ENCODE results near the gene ADPGK. TPM values are rescaled to one million over a fixed set of nuclear protein-coding genes. Genes with fewer than 3 reads are reported as not detected.
A peak's percentile ranks its signal among the peaks of the same experiment; 100 is the strongest.

ADPGK gene
- polyA plus RNA-seq, 3 donors: 138 to 283 (median 152) TPM

- H3K27ac ChIP-seq (ENCODE audit: low read depth in 1 of 2, low read length in 2 of 2): peak overlapping the region; percentile 97 to 100
- Mint-ChIP-seq H3K4me1 (peaks cover 58% of the 10 kb centered on the region), H3K27ac (peak overlapping the region; percentile 97 to 100 (median 99)), H3K9me3 (no peaks in the 10 kb centered on the region), H3K4me3 (peak overlapping the region; percentile 88 to 97), H3K36me3 (peaks cover 40 to 48% of the 10 kb centered on the region in 2 donors), H3K27me3 (ENCODE audit: low read depth in 3 of 3) (peaks cover 0 to 2% (median 1%) of the 10 kb centered on the region in 3 donors)
- peak overlapping the region; percentile 100 for H3K9ac ChIP-seq (ENCODE audit: insufficient read depth, low read length, poor library complexity, severe bottlenecking)
- no peak for TF ChIP-seq CTCF (IDR thresholded peaks at IDR 0.05)
- peak; percentile 30 to 47 (median 32) for DNase-seq
- intact Hi-C loops (cut with micrococcal nuclease): loop anchor here (10.0 kb wide), 2 partner anchors 307 to 457 kb away; partner anchors contain the start of genes ARIH1 (in 2 of the 2) and CELF6 (in 1 of the 2)
- no peak overlapping the region for H2AFZ ChIP-seq (ENCODE audit: insufficient read depth, low read depth, low read length, poor library complexity, severe bottlenecking)
- H3K9me3 ChIP-seq (replicated peaks in 1 of 2; ENCODE audit: control insufficient read depth in 1 of 2, insufficient read depth in 1 of 2, low read length in 2 of 2): no peaks in the 10 kb centered on the region
- H3K79me2 ChIP-seq (ENCODE audit: insufficient read depth, low read length): peaks cover 65% of the 10 kb centered on the region
- peaks cover 60% of the 10 kb centered on the region for H4K20me1 ChIP-seq (ENCODE audit: insufficient read depth, low read length)
- peak overlapping the region; percentile 79 for H3K4me2 ChIP-seq (replicated peaks; ENCODE audit: extremely low read depth, low read length, poor library complexity, severe bottlenecking)
- WGBS (ENCODE audit: insufficient coverage): 51% methylated on average over 2 of the region's 6 CpGs
- H3K4me1 ChIP-seq (ENCODE audit: control insufficient read depth in 1 of 2, insufficient read depth in 2 of 2, low read length in 2 of 2): peaks cover 30 to 39% of the 10 kb centered on the region in 2 donors
- H3K27me3 ChIP-seq (ENCODE audit: control insufficient read depth in 2 of 2, insufficient read depth in 2 of 2, low read length in 2 of 2): no peaks in the 10 kb centered on the region
- peaks cover 32 to 48% of the 10 kb centered on the region in 2 donors for H3K36me3 ChIP-seq (replicated peaks in 1 of 2; ENCODE audit: control insufficient read depth in 1 of 2, insufficient read depth in 2 of 2, low read length in 2 of 2)
- H3K4me3 ChIP-seq (replicated peaks in 1 of 3; ENCODE audit: low read depth in 2 of 3, low read length in 3 of 3): peak overlapping the region; percentile 73 to 91 (median 88)
Observed at GRCh38 chr15:72781631-72782030, 1.9 kb downstream of the ADPGK start.

- TF ChIP-seq CTCF (IDR thresholded peaks at IDR 0.05): no peak
- H3K4me3 ChIP-seq (replicated peaks in 1 of 3; ENCODE audit: low read depth in 2 of 3, low read length in 3 of 3): no peak overlapping the region
- no peak overlapping the region for H3K4me2 ChIP-seq (replicated peaks; ENCODE audit: extremely low read depth, low read length, poor library complexity, severe bottlenecking)
- peaks cover 46 to 51% of the 10 kb centered on the region in 2 donors for H3K4me1 ChIP-seq (ENCODE audit: control insufficient read depth in 1 of 2, insufficient read depth in 2 of 2, low read length in 2 of 2)
- no peak overlapping the region for H3K9ac ChIP-seq (ENCODE audit: insufficient read depth, low read length, poor library complexity, severe bottlenecking)
- Mint-ChIP-seq H3K27me3 (ENCODE audit: low read depth in 3 of 3) (peaks cover 0 to 2% (median 1%) of the 10 kb centered on the region in 3 donors), H3K36me3 (peaks cover 51 to 59% of the 10 kb centered on the region in 2 donors), H3K27ac (peak overlapping the region in 5 of 7 donors; percentile 8 to 75 (median 37)), H3K4me3 (no peak overlapping the region), H3K9me3 (no peaks in the 10 kb centered on the region), H3K4me1 (peaks cover 71% of the 10 kb centered on the region)
- peaks cover 93% of the 10 kb centered on the region for H3K79me2 ChIP-seq (ENCODE audit: insufficient read depth, low read length)
- H3K9me3 ChIP-seq (replicated peaks in 1 of 2; ENCODE audit: control insufficient read depth in 1 of 2, insufficient read depth in 1 of 2, low read length in 2 of 2): no peaks in the 10 kb centered on the region
- no peak for DNase-seq
- H3K36me3 ChIP-seq (replicated peaks in 1 of 2; ENCODE audit: control insufficient read depth in 1 of 2, insufficient read depth in 2 of 2, low read length in 2 of 2): peaks cover 38 to 62% of the 10 kb centered on the region in 2 donors
- H3K27me3 ChIP-seq (ENCODE audit: control insufficient read depth in 2 of 2, insufficient read depth in 2 of 2, low read length in 2 of 2): no peaks in the 10 kb centered on the region
- peaks cover 88% of the 10 kb centered on the region for H4K20me1 ChIP-seq (ENCODE audit: insufficient read depth, low read length)
- H2AFZ ChIP-seq (ENCODE audit: insufficient read depth, low read depth, low read length, poor library complexity, severe bottlenecking): no peak overlapping the region
- peak overlapping the region in 1 of 2 donors; percentile 51 for H3K27ac ChIP-seq (ENCODE audit: low read depth in 1 of 2, low read length in 2 of 2)
- 100% methylated on average over 3 of the region's 6 CpGs for WGBS (ENCODE audit: insufficient coverage)
- intact Hi-C loops (cut with micrococcal nuclease): no loop called here
Observed at GRCh38 chr15:72778796-72779195, 4.8 kb downstream of the ADPGK start.
